Gastrocnemius medialis (tissue), 4 donors: Measurements from ENCODE around the gene TMUB1. TPM values are rescaled to one million over a fixed set of nuclear protein-coding genes. Genes with fewer than 3 reads are reported as not detected.

Source experiments
- ATAC-seq, 2 donors: fragments of 150-250 bp; one replicate each; pipeline ENCODE4 v1.9.1; 2016
- DNase-seq, 2 donors: peaks; one replicate each; pipeline ENCODE4 v3.0.0-alpha.2; 2019
- H3K27ac ChIP-seq, 4 donors: fragments of 200-600 bp; sonication (generic); 1 replicate in 1 of 4; 2 replicates in 3 of 4; pipeline ENCODE4 v1.5.1; 2016 to 2018; ENCODE audit warnings: mild to moderate bottlenecking in 2 of 4, moderate library complexity in 1 of 4
- H3K27me3 ChIP-seq, 3 donors: fragments of 200-600 bp; sonication (generic) in 2 of 3; 1 replicate in 1 of 3; 2 replicates in 2 of 3; pipeline versions ENCODE4 v1.5.1 to v1.6.0; 2016 to 2019; ENCODE audit warnings: mild to moderate bottlenecking in 1 of 3, moderate library complexity in 1 of 3
- H3K36me3 ChIP-seq, 2 donors: fragments of 200-600 bp; sonication (generic) in 1 of 2; one replicate each; pipeline ENCODE4 v1.5.1; 2017 to 2018
- H3K4me1 ChIP-seq, 2 donors: fragments of 200-600 bp; sonication (generic) in 1 of 2; one replicate each; pipeline ENCODE4 v1.5.1; 2016 to 2017; ENCODE audit warnings: mild to moderate bottlenecking in 2 of 2
- H3K4me3 ChIP-seq, 4 donors: fragments of 200-600 bp; sonication (generic) in 3 of 4; 1 replicate in 1 of 4; 2 replicates in 3 of 4; pipeline ENCODE4 v1.5.1; 2016 to 2019; ENCODE audit warnings: mild to moderate bottlenecking in 2 of 4
- H3K9me3 ChIP-seq, 3 donors: fragments of 200-600 bp; sonication (generic) in 2 of 3; 1 replicate in 1 of 3; 2 replicates in 2 of 3; pipeline ENCODE4 v1.5.1; 2016 to 2019
- POLR2A ChIP-seq, 2 donors: fragments of 450-650 bp; IDR thresholded peaks; one replicate each; pipeline ENCODE4 v1.6.1; 2017; ENCODE audit warnings: antibody characterized with exemption in 2 of 2, mild to moderate bottlenecking in 2 of 2, moderate library complexity in 2 of 2
- in situ Hi-C, 4 donors: fragments of 200-750 bp; cut with MboI; loops; one replicate each; pipeline versions ENCODE4 v1.15.0 to v1.8.0; 2017; ENCODE audit warnings: low sequenced_read_pairs in 4 of 4
- intact Hi-C: fragments of 100-400 bp; cut with DNase I; formaldehyde crosslinking; loops from one replicate; pipeline ENCODE4 v1.15.1; 2023; ENCODE audit warnings: low total_unique reads
- total RNA-seq, 4 donors: library from RNA; depleted of rRNA; stranded (reverse); fragments of >200 nt; gene quantifications; one replicate each; pipeline versions ENCODE4 v1.1.0 to v1.2.3, GENCODE V29; 2016
- TF ChIP-seq, protein P1 (sequence below), 5 experiments: fragments of 450-650 bp in 3 of 5; fragments of 200-600 bp in 2 of 5; sonication (generic) in 2 of 5; IDR thresholded peaks in 4 of 5; conservative IDR thresholded peaks in 1 of 5; 1 replicate in 4 of 5; 2 replicates in 1 of 5; pipeline ENCODE4 v1.5.1; 2016 to 2019; ENCODE audit warnings: antibody characterized with exemption in 5 of 5, mild to moderate bottlenecking in 3 of 5, moderate library complexity in 3 of 5

Gene TMUB1
- total RNA-seq, 4 donors from 2014 or later: 55.5 to 137 (median 97.4) TPM

DNA sequence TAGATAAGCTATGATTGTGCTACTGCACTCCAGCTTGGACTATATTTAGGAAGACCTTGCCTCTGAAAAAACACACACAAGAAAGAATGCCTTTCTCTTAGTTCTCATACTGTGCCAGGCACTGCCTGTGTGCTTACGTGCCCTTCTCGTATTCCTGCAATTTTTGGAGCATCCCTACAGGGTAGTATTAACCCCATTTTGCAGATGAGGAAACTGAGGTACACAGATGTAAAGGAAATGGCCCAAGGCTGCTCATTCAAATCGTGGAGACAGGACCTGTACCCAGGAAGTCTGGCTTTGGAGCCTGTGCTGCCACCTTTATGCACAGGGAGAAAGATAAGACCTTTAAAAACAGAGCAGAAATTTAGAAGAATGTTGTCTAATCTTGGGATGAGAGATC lies 19.7 kb upstream of the TMUB1 start:
- Histone ChIP-seq H3K4me1 (peaks cover 0 to 13% of the 10 kb centered on the region in 2 donors), H3K36me3 (no peaks in the 10 kb centered on the region), H3K27ac (no peak overlapping the region), H3K9me3 (no peaks in the 10 kb centered on the region), H3K27me3 (no peaks in the 10 kb centered on the region), H3K4me3 (no peak overlapping the region)
- in situ Hi-C loops: loop anchor here in 3 of 4 donors (10.0 kb wide), 3 partner anchors 58 to 78 kb away; partner anchors contain the start of genes ABCB8 (in 1 of the 3), ASIC3 (in 1 of the 3) and ATG9B (in 1 of the 3)
- ATAC-seq (no peak), DNase-seq (no peak)
- TF ChIP-seq POLR2A (IDR thresholded peaks at IDR 0.05): no peak
- TF ChIP-seq, protein P1, sequence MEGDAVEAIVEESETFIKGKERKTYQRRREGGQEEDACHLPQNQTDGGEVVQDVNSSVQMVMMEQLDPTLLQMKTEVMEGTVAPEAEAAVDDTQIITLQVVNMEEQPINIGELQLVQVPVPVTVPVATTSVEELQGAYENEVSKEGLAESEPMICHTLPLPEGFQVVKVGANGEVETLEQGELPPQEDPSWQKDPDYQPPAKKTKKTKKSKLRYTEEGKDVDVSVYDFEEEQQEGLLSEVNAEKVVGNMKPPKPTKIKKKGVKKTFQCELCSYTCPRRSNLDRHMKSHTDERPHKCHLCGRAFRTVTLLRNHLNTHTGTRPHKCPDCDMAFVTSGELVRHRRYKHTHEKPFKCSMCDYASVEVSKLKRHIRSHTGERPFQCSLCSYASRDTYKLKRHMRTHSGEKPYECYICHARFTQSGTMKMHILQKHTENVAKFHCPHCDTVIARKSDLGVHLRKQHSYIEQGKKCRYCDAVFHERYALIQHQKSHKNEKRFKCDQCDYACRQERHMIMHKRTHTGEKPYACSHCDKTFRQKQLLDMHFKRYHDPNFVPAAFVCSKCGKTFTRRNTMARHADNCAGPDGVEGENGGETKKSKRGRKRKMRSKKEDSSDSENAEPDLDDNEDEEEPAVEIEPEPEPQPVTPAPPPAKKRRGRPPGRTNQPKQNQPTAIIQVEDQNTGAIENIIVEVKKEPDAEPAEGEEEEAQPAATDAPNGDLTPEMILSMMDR (IDR thresholded peaks at IDR 0.05 in 4 of 5, conservative IDR thresholded peaks at IDR 0.05 in 1 of 5): no peak
- intact Hi-C loops: no loop called here

- Histone ChIP-seq H3K27me3 (no peaks in the 10 kb centered on the region), H3K4me3 (no peak overlapping the region), H3K9me3 (no peaks in the 10 kb centered on the region), H3K36me3 (no peaks in the 10 kb centered on the region), H3K4me1 (peaks cover 0 to 13% of the 10 kb centered on the region in 2 donors), H3K27ac (no peak overlapping the region)
- intact Hi-C loops (no loop called here), in situ Hi-C loops (loop anchor here in 3 of 4 donors (10.0 kb wide), 3 partner anchors 57 to 77 kb away; partner anchors contain the start of genes ABCB8 (in 1 of the 3), ASIC3 (in 1 of the 3) and ATG9B (in 1 of the 3))
- TF ChIP-seq, protein P1 (IDR thresholded peaks at IDR 0.05 in 4 of 5, conservative IDR thresholded peaks at IDR 0.05 in 1 of 5): no peak
- TF ChIP-seq POLR2A (IDR thresholded peaks at IDR 0.05): no peak
- DNase-seq (no peak), ATAC-seq (no peak)
Observed at GRCh38 chr7:151101621-151102396, 18.5 kb upstream of the TMUB1 start.

DNA sequence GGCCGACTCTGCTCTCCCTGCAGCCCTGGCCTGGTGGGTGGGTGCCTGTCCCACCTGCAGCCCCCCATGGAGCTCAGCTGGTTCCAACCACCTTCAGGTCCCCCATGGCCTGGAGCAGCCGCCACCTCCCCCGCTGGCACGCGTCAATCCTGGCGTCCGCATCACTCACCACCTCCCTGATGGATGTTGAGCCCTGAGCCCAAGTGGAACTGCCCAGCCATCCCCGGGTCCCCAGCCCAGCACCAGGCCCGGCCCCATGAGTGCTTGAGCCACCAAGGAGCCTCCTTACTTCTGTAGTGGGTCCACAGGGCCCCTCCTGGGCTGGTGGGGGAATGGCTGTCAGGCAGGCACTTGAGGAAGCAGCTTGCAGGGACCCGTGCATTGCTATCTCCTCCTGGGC lies 17.6 kb upstream of the TMUB1 start:
- intact Hi-C loops (no loop called here), in situ Hi-C loops (loop anchor here in 3 of 4 donors (10.0 kb wide), 3 partner anchors 56 to 76 kb away; partner anchors contain the start of genes ABCB8 (in 1 of the 3), ASIC3 (in 1 of the 3) and ATG9B (in 1 of the 3))
- peaks cover 0 to 13% of the 10 kb centered on the region in 2 donors for H3K4me1 ChIP-seq
- no peaks in the 10 kb centered on the region for H3K36me3 ChIP-seq
- H3K9me3 ChIP-seq: no peaks in the 10 kb centered on the region
- DNase-seq: no peak
- no peak for TF ChIP-seq POLR2A (IDR thresholded peaks at IDR 0.05)
- TF ChIP-seq, protein P1 (IDR thresholded peaks at IDR 0.05 in 4 of 5, conservative IDR thresholded peaks at IDR 0.05 in 1 of 5): no peak
- no peak overlapping the region for H3K27ac ChIP-seq
- no peak for ATAC-seq
- no peak overlapping the region for H3K4me3 ChIP-seq
- H3K27me3 ChIP-seq: no peaks in the 10 kb centered on the region

DNA sequence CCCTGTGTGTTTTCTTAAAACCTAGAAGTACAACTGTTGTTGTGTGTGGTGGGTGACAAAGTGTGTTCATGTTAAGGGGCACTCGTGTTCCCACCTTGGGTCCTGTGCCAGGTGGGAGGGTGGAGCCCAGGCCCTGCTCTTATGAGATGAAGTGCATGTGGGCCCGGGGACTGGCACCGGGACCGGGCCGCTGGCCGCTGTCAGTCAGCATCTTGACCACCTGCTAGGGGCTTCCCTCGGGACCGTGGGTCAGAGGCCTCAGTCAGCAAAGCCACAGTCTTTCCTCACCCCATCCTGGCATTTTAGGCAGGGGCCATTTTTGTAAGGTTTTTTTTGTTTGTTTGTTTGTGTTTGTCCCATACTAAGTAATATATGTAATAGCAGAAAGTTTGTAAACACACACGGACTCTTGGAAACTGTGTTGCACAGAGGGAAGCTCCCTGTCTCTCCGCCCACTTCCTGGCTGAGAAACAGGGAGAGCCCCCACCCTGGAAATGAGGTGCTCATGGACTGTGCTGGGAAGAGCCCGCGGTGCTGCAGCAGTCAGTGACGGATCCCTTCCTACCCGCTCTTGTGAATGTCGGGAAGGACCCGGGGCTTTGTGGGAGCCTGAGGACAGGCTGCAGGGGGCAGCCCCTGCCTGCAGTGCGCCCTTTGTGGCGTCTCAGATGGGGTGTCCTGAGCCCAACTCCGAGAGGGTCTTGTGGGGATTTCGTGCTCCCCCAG lies 16.4 kb upstream of the TMUB1 start:
- Histone ChIP-seq H3K27me3 (no peaks in the 10 kb centered on the region), H3K27ac (no peak overlapping the region), H3K4me3 (no peak overlapping the region), H3K4me1 (peaks cover 0 to 13% of the 10 kb centered on the region in 2 donors), H3K36me3 (no peaks in the 10 kb centered on the region), H3K9me3 (no peaks in the 10 kb centered on the region)
- no peak for ATAC-seq
- in situ Hi-C loops (loop anchor here in 3 of 4 donors (10.0 kb wide), 3 partner anchors 55 to 75 kb away; partner anchors contain the start of genes ABCB8 (in 1 of the 3), ASIC3 (in 1 of the 3) and ATG9B (in 1 of the 3)), intact Hi-C loops (no loop called here)
- TF ChIP-seq POLR2A (IDR thresholded peaks at IDR 0.05): no peak
- TF ChIP-seq, protein P1 (IDR thresholded peaks at IDR 0.05 in 4 of 5, conservative IDR thresholded peaks at IDR 0.05 in 1 of 5): no peak
- DNase-seq: no peak
